SIG-M5 treated with dmso at 0.1 percent for 504 hours (cell line): Measurements from ENCODE around the gene ZNF396.

Source experiments
- DNase-seq: peaks from one replicate; lab custom pipeline; 2025; ENCODE audit not compliant: unreplicated experiment; lab: John Stamatoyannopoulos, UW

The ZNF396 gene

DNA sequence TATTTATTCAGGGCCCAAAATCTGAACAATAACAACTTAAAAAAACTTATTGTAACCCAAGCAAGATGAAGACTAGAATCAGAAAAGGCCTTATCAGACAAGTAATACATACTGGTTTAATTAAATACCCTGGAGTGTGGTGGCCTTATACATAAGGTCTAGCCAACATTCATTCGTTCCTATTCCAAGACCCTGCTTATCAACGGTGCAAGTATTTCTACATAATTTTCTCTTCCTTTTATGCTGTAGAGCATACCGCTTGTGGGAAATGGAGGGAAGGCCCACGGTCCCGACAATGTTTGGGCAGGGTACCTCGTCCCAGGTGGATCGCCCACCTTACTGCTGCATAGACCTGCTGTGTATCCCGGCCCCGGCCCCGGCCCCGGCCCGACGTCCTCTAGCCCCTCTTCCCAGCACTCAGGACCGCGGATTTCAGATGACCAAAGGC is 33.6 kb downstream of the ZNF396 start:
- no peak for DNase-seq

DNA sequence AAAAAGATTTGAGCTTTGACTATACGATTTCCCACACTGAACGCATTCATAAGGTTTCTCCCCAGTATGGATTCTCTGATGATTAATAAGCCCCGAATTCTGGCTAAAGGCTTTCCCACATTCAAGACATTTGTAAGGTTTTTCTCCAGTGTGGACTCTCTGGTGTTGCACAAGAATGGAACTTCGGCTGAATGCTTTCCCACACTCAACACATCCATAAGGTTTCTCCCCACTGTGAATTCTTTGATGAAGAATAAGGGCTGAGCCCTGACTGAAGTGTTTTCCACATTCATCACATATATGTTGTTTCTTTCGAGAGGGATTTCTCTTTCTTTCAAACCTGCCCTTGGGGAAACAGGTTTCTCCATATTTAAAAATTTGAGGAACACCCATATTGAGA is 39.9 kb downstream of the ZNF396 start:
- no peak for DNase-seq

DNA sequence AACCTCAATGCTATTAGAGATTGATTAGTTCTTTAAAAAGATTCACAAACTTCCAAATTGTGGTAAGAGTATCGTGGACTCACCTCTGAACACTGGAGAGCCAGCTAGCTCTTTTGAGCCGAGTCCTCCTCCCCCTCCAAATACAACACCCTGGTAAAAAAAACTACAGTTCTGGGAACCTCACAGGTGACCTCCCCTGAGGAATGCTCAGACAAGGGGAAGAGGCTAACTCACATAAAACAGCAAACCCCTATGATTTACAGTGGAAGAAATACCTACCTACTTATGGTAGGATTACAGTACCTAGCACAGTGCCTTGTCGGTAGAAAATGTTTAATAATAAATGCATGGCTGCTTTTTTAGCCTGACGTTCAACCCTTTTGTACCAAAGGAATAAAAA is 41.3 kb downstream of the ZNF396 start:
- no peak for DNase-seq

- DNase-seq = no peak
These were observed 42.3 kb downstream of the ZNF396 start for GRCh38 chr18:35334821-35335220.

GRCh38 chr18:35334212-35334611 is 42.9 kb downstream of the ZNF396 start:
- no peak for DNase-seq

GRCh38 chr18:35331367-35332087 is 45.6 kb downstream of the ZNF396 start:
- no peak for DNase-seq

DNA sequence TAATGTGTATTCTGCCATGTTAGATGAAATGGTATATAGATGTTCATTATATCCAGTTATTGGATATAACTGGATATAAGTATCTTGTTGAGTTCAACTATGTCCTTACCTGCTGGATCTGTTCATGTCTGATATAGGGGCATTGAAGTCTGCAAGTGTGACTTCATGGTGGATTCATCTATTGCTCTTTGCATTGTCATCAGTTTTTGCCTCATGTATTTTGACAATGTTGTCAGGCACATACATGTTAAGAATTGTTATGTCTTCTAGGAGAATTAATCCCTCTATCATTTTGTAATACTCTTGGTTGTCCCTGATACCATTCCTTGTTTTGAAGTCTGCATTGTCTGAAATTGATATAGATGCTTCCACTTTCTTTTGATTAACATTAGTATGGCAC is 48.3 kb downstream of the ZNF396 start:
- no peak for DNase-seq

DNA sequence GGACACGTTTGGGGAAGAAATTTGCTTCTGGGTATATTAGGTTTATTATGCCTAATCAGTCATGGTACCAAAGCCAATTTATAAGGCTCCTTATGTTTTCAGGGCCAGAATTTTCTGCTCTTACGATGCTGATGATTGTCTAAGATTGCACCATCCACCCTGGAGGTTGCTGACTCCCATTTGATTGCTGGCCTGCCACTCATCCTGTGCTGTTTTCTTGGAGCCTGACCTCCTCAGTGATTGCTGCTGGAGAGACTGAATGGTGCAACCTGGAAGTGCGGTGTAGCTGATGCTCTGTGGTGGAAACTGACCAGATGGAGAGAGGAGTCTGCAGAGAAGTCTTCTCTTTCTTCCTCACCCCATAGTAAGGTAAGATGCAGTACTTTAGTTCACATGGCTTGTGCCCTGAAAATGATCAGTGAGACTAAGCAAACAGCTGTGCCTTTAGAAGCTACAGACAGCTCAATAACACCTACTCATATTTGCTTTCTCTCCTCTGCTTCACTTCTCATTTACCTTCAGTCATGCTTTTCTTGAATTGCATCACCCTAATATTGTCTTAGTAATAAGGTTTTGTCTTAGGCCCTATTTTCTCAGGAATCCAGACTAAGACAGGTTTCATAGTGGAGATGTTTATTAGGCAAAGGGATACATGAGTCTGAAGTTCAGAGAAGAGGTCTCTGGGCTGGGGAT is 50.3 kb downstream of the ZNF396 start:
- DNase-seq = no peak

- no peak for DNase-seq
These were observed 52.0 kb downstream of the ZNF396 start for GRCh38 chr18:35324926-35325655.

DNA sequence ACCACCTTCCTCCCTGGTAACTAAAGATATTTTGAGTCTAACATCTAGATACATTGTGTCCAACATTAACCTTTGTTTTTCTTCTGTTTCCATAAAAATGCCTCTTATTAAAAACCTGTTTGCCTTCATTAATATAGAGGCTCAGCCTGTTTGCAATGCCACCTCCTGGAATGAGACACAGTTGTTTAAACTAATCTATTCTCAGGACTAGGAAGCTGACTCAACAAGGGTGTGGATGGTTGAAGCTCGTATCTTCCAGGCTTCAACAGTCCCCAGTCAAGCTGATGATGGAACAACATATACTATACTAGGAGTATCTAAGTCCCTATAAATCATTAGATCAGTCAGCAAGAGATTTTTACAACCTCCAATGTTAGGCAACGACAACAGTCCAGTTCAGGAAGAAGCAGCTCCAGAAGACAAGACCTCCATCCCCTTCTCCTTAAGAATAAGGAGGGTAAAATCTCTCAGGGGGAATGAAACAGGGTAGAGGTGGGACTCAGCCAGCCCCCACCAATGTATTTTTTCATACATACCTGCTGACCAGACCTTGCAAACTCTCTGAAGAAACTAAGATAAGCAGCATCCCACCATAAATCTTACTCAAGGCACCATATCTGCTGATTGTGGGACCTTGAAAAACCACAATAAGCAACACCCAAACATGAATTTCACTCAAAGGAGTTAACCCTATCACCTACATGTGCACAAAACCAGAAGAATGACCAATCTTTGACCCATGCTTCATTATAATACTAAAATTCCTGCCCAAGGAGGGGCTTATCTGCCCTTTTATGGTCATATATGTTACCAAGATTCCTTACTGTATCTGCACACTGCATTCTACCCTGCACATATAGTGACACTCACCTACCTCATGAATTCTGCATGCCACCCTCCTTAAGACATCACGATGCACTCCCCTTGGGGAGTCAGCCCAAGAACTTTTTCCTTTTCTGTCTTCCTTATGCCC is 54.4 kb downstream of the ZNF396 start:
- DNase-seq = no peak
